K562 (cell line): ENCODE data around the gene KRT81. TPM values are rescaled to one million over a fixed set of nuclear protein-coding genes. Genes with fewer than 3 reads are reported as not detected.

Experiments used
- ATAC-seq: fragments of 200-7000 bp; cut with Tn5 transposase; 3 replicates; pipeline ENCODE4 v1.9.1; 2020; ENCODE audit warnings: moderate library complexity
- BruUV-seq: library from RNA; stranded (reverse); fragments of 400-500 nt; replicated peaks from 2 replicates; lab custom pipeline; 2021; lab: Mats Ljungman, UMichigan
- CTCF ChIA-PET: fragments of 300-600 bp; formaldehyde crosslinking; extraction: SDS; loops from one replicate; lab custom pipeline; 2021; ENCODE audit warnings: low intra/inter-chr PET ratio; lab: Yijun Ruan, JAX
- POLR2A ChIA-PET: fragments of 300-600, 350-650 bp; sonication (Branson Sonifier 250); formaldehyde crosslinking; extraction: SDS; loops from one replicate; lab custom pipeline; 2021; ENCODE audit warnings: antibody characterized with exemption, inconsistent platforms; lab: Yijun Ruan, JAX
- DNase-seq, 4 experiments: peaks; one replicate each; pipeline versions ENCODE4 v3.0.0 to v3.0.0-alpha.2; 2011 to 2018; ENCODE audit warnings: low spot score in 3 of 4, mixed read lengths in 3 of 4; ENCODE audit errors: extremely low read depth in 1 of 4
- FAIRE-seq: peaks from 2 replicates; lab custom pipeline; 2011; peaks lifted over from hg19 to GRCh38; lab: Jason Lieb, UNC
- H2AFZ ChIP-seq: 2 replicates; pipeline ENCODE4 v1.6.0; 2011; ENCODE audit warnings: low read depth, low read length, control low read depth, inconsistent platforms
- H3K27ac ChIP-seq: fragments of 200-600 bp; 3 replicates; pipeline ENCODE4 v1.8.0; 2011; ENCODE audit warnings: low read depth, mild to moderate bottlenecking, control low read depth, inconsistent platforms, low read length, moderate library complexity, mixed read lengths; ENCODE audit errors: extremely low read depth
- H3K27me3 ChIP-seq, 2 experiments: fragments of 300-600 bp in 1 of 2; 2 replicates in 1 of 2; 3 replicates in 1 of 2; pipeline versions ENCODE4 v1.6.0 to v1.8.0; 2011; ENCODE audit warnings: inconsistent platforms in 2 of 2, low read length in 2 of 2, mild to moderate bottlenecking in 1 of 2, mixed read lengths in 1 of 2, moderate library complexity in 1 of 2; ENCODE audit not compliant: control insufficient read depth in 2 of 2, insufficient read depth in 2 of 2
- H3K36me3 ChIP-seq: fragments of 300-600 bp; 3 replicates; pipeline ENCODE4 v1.8.0; 2011; ENCODE audit warnings: mild to moderate bottlenecking, low read length, inconsistent platforms; ENCODE audit not compliant: control insufficient read depth, insufficient read depth
- H3K4me1 ChIP-seq, 2 experiments: fragments of 200-600 bp in 1 of 2; replicated peaks in 1 of 2; 2 replicates in 1 of 2; 3 replicates in 1 of 2; pipeline versions ENCODE4 v1.5.1 to v1.8.0; 2011; ENCODE audit warnings: inconsistent platforms in 2 of 2, low read length in 2 of 2, mild to moderate bottlenecking in 1 of 2, mixed read lengths in 1 of 2, moderate library complexity in 1 of 2; ENCODE audit not compliant: control insufficient read depth in 2 of 2, insufficient read depth in 2 of 2
- H3K4me2 ChIP-seq: 2 replicates; pipeline ENCODE4 v1.6.1; 2011; ENCODE audit warnings: low read length, control low read depth, inconsistent platforms, mixed read lengths; ENCODE audit not compliant: insufficient read depth
- H3K4me3 ChIP-seq: fragments of 200-600 bp; sonication (generic), shearing (Covaris generic); 2 replicates; pipeline ENCODE4 v1.5.1; 2016; ENCODE audit warnings: control low read depth, inconsistent platforms
- H3K79me2 ChIP-seq: fragments of 200-600 bp; 3 replicates; pipeline ENCODE4 v1.8.0; 2011; ENCODE audit warnings: low read length, inconsistent platforms; ENCODE audit not compliant: control insufficient read depth, insufficient read depth
- H3K9ac ChIP-seq, 2 experiments: 2 replicates each; pipeline versions ENCODE4 v1.6.0 to v1.6.1; 2011; ENCODE audit warnings: low read depth in 2 of 2, low read length in 2 of 2, control low read depth in 1 of 2, inconsistent platforms in 1 of 2, mild to moderate bottlenecking in 1 of 2, mixed read lengths in 1 of 2; ENCODE audit not compliant: insufficient read depth in 1 of 2
- H3K9me1 ChIP-seq: one replicate; pipeline ENCODE4 v1.6.0; 2011; ENCODE audit warnings: inconsistent platforms, mild to moderate bottlenecking, low read length, moderate library complexity; ENCODE audit not compliant: control insufficient read depth, insufficient read depth
- H3K9me3 ChIP-seq: replicated peaks from 2 replicates; pipeline ENCODE4 v1.5.1; 2011; ENCODE audit warnings: low read depth, low read length, inconsistent platforms; ENCODE audit not compliant: control insufficient read depth, insufficient read depth
- H4K20me1 ChIP-seq: replicated peaks from 2 replicates; pipeline ENCODE4 v1.6.1; 2011; ENCODE audit warnings: low read length, inconsistent platforms, mixed read lengths; ENCODE audit not compliant: control insufficient read depth, insufficient read depth
- CHD2 ChIP-seq: IDR thresholded peaks from 2 replicates; pipeline ENCODE4 v1.6.1; 2011; ENCODE audit warnings: low read depth, low read length
- DACH1 ChIP-seq: fragments of 450-650 bp; IDR thresholded peaks from 2 replicates; pipeline ENCODE4 v1.6.1; 2018; ENCODE audit not compliant: partially characterized antibody
- HDAC1 ChIP-seq, 2 experiments: fragments of 450-650 bp; IDR thresholded peaks; 2 replicates each; pipeline ENCODE4 v1.6.1; 2016 to 2017; ENCODE audit warnings: inconsistent platforms in 1 of 2, mild to moderate bottlenecking in 1 of 2, moderate library complexity in 1 of 2
- HDAC3 ChIP-seq: fragments of 450-650 bp; IDR thresholded peaks from 2 replicates; pipeline ENCODE4 v1.6.1; 2018; ENCODE audit warnings: borderline replicate concordance, mild to moderate bottlenecking, moderate library complexity; ENCODE audit not compliant: partially characterized antibody
- HOXB6 ChIP-seq: fragments of 250-450 bp; sonication (Bioruptor Pico); IDR thresholded peaks from 2 replicates; pipeline ENCODE4 v1.5.1; 2022; ENCODE audit warnings: mild to moderate bottlenecking, borderline replicate concordance
- KLF1 ChIP-seq: fragments of 450-650 bp; IDR thresholded peaks from 2 replicates; pipeline ENCODE4 v1.6.1; 2016; ENCODE audit warnings: missing genetic modification characterization, missing compliant biosample characterization
- MAZ ChIP-seq, 2 experiments: fragments of 450-650 bp in 1 of 2; sonication (generic) in 1 of 2; formaldehyde crosslinking; IDR thresholded peaks in 1 of 2; conservative IDR thresholded peaks in 1 of 2; 2 replicates each; pipeline versions ENCODE4 v1.4.0 to v1.5.0; 2020; ENCODE audit warnings: mild to moderate bottlenecking in 1 of 2, missing genetic modification reagents in 1 of 2
- MYNN ChIP-seq, 2 experiments: sonication (generic); formaldehyde crosslinking in 1 of 2; IDR thresholded peaks; 2 replicates each; pipeline versions ENCODE4 v1.5.0 to v1.6.1; 2016 to 2020; ENCODE audit warnings: antibody characterized with exemption in 1 of 2, missing genetic modification reagents in 1 of 2
- PHB2 ChIP-seq: fragments of 450-650 bp; IDR thresholded peaks from 2 replicates; pipeline ENCODE4 v1.6.1; 2017; ENCODE audit warnings: low read depth
- SRSF9 ChIP-seq: fragments of 200-400 bp; formaldehyde crosslinking; IDR thresholded peaks from 2 replicates; pipeline ENCODE4 v1.6.1; 2017; ENCODE audit warnings: low read depth, low read length, borderline replicate concordance
- ZNF212 ChIP-seq: fragments of 450-650 bp; formaldehyde crosslinking; IDR thresholded peaks from 2 replicates; pipeline ENCODE4 v1.4.0; 2020; ENCODE audit warnings: mild to moderate bottlenecking
- ZNF668 ChIP-seq: fragments of 250-450 bp; sonication (Bioruptor Pico); IDR thresholded peaks from 2 replicates; pipeline ENCODE4 v1.8.0; 2022; ENCODE audit warnings: mild to moderate bottlenecking, inconsistent platforms
- ZNF766 ChIP-seq: fragments of 200-800 bp; sonication (Bioruptor generic); conservative IDR thresholded peaks from 2 replicates; pipeline ENCODE4 v1.6.1; 2016; ENCODE audit warnings: missing genetic modification characterization, missing compliant biosample characterization
- WGBS: fragments of 100-300 bp; shearing (Covaris generic); methylation state at CpG from one replicate; pipeline ENCODE4 v1.1.6; 2016; ENCODE audit warnings: low coverage, mixed read lengths; ENCODE audit not compliant: insufficient coverage; ENCODE audit errors: missing lambda C conversion rate; 5-methylcytosine and 5-hydroxymethylcytosine counted together
- in situ Hi-C: fragments of 300-500 bp; cut with MboI; formaldehyde crosslinking; loops from 4 replicates; pipeline ENCODE4 v1.15.0; 2018; ENCODE audit warnings: inconsistent platforms, mixed read lengths
- intact Hi-C: fragments of 100-400 bp; cut with micrococcal nuclease; formaldehyde crosslinking; loops from 2 replicates; pipeline ENCODE4 v1.14.2; 2022
- polyA plus RNA-seq, 8 experiments: library from polyadenylated mRNA; depleted of rRNA in 4 of 8; stranded (reverse) in 5 of 8; unstranded in 3 of 8; fragments of >200 nt; fragmentation: Nextera tagmentation in 2 of 8; fragmentation: Illumina TruSeq in 1 of 8; extraction: Ambion mirVana in 2 of 8; extraction: Trizol in 1 of 8; gene quantifications; 2 replicates each; pipeline versions ENCODE4 v1.2.1 to v1.2.3, GENCODE V29; 2011 to 2014; ENCODE audit warnings: inconsistent platforms in 1 of 8, missing spikeins in 1 of 8
- total RNA-seq, 7 experiments: library from RNA; depleted of rRNA in 6 of 7; stranded (reverse); fragments of >200 nt in 6 of 7; fragmentation: Illumina TruSeq in 2 of 7; extraction: Trizol in 2 of 7; gene quantifications; 2 replicates each; pipeline versions ENCODE4 v1.2.1 to v1.2.3, GENCODE V29; 2011 to 2021; ENCODE audit warnings: low replicate concordance in 1 of 7
- TF ChIP-seq, protein P1 (sequence below): IDR thresholded peaks from 2 replicates; pipeline ENCODE4 v1.6.1; 2012; ENCODE audit warnings: low read depth, low read length, improper control_type of control experiment, borderline replicate concordance
- TF ChIP-seq, protein P2 (sequence below): sonication (generic); formaldehyde crosslinking; IDR thresholded peaks from 2 replicates; pipeline ENCODE4 v1.8.0; 2023; ENCODE audit warnings: mild to moderate bottlenecking, missing genetic modification reagents
- TF ChIP-seq, protein P3 (sequence below): fragments of 450-650 bp; formaldehyde crosslinking; IDR thresholded peaks from 2 replicates; pipeline ENCODE4 v1.4.0; 2020; ENCODE audit warnings: mild to moderate bottlenecking, mixed read lengths

Gene KRT81
- total and polyA plus RNA-seq, 9 of the 15 experiments (the other 6 are each of a cell fraction or from before 2014, with no cell fraction given): 0.27 TPM; not detected in 8

DNA sequence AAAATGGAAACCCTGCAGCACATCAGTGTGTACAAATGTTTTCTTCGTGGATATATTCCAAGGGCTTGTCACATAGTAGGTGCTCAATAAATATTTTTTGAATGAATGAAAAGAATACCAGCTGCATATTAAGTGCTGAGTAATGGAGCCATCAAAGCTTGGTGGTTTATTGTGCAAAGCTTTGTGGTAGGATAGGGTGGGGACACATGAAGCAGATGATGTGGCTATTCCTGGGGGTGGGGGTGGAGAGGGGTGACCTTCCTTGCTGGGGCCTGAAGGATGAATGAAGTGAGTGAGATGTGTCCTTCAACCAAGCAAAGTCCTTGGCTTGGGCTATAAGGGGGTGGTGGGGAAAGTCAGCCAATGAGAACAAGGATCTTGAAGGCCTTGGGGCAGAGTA lies 4.3 kb upstream of the KRT81 start (continued):
- TF ChIP-seq, protein P1, sequence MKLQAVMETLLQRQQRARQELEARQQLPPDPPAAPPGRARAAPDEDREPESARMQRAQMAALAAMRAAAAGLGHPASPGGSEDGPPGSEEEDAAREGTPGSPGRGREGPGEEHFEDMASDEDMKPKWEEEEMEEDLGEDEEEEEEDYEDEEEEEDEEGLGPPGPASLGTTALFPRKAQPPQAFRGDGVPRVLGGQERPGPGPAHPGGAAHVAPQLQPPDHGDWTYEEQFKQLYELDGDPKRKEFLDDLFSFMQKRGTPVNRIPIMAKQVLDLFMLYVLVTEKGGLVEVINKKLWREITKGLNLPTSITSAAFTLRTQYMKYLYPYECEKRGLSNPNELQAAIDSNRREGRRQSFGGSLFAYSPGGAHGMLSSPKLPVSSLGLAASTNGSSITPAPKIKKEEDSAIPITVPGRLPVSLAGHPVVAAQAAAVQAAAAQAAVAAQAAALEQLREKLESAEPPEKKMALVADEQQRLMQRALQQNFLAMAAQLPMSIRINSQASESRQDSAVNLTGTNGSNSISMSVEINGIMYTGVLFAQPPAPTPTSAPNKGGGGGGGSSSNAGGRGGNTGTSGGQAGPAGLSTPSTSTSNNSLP: no peak
- no peak for TF ChIP-seq MAZ (CRISPR knock-in tag; conservative IDR thresholded peaks at IDR 0.05 in 1 of 2, IDR thresholded peaks at IDR 0.05 in 1 of 2)
- TF ChIP-seq HDAC3: no peak
- no peak for TF ChIP-seq DACH1
- TF ChIP-seq MYNN (IDR thresholded peaks at IDR 0.05): no peak
- no peak for TF ChIP-seq MYNN (CRISPR knock-in tag; IDR thresholded peaks at IDR 0.05)
- TF ChIP-seq ZNF212 (CRISPR knock-in tag): no peak
- TF ChIP-seq, all 486 proteins: peak for 0

DNA sequence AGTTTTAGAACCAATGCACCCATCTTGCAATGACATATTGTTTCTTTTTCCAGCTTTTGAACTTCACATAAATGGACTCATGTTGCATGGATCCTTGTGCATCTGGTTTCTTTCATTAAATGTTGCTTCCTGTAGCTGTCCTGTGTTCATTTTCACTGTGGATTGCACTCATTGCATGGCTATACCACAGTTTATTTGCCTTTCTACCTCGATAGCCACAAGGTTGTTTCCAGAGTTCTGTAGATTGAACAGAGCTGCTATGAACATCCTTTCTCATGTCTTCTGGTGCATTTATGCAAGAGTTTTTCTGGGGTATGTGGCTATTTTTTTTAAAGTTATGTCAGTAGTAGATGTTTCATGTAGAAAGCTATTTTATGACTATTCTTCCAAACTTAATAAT lies 3.5 kb upstream of the KRT81 start:
- no TSS peak for BruUV-seq
- H3K4me1 ChIP-seq: no peaks in the 10 kb centered on the region
- no peaks in the 10 kb centered on the region for H3K36me3 ChIP-seq
- in situ Hi-C loops (no loop called here), intact Hi-C loops (no loop called here)
- H3K4me3 ChIP-seq: no peak overlapping the region
- H3K27ac ChIP-seq: no peak overlapping the region
- H3K9ac ChIP-seq: no peak overlapping the region
- H4K20me1 ChIP-seq: no peaks in the 10 kb centered on the region; the same call in 1 of the 2 replicates
- peaks cover 0 to 14% of the 10 kb centered on the region in 2 experiments; a peak in 3 of 5 replicates for H3K27me3 ChIP-seq
- no peaks in the 10 kb centered on the region for H3K79me2 ChIP-seq
- FAIRE-seq: no peak
- H3K9me1 ChIP-seq: no peaks in the 10 kb centered on the region
- POLR2A ChIA-PET: no interaction called here
- H3K4me2 ChIP-seq: no peak overlapping the region
- no peak for DNase-seq
- 5% methylated on average over 1 of the region's 1 CpG for WGBS
- H3K9me3 ChIP-seq: no peaks in the 10 kb centered on the region
- no peak overlapping the region for H2AFZ ChIP-seq
- CTCF ChIA-PET: no interaction called here
- no peak for ATAC-seq
- no peak for TF ChIP-seq PHB2
- TF ChIP-seq SRSF9: no peak
- no peak for TF ChIP-seq ZNF668 (CRISPR knock-in tag)
- no peak for TF ChIP-seq KLF1
- TF ChIP-seq HDAC1 (IDR thresholded peaks at IDR 0.05): no peak
- no peak for TF ChIP-seq HOXB6 (CRISPR knock-in tag)
- TF ChIP-seq, protein P2, sequence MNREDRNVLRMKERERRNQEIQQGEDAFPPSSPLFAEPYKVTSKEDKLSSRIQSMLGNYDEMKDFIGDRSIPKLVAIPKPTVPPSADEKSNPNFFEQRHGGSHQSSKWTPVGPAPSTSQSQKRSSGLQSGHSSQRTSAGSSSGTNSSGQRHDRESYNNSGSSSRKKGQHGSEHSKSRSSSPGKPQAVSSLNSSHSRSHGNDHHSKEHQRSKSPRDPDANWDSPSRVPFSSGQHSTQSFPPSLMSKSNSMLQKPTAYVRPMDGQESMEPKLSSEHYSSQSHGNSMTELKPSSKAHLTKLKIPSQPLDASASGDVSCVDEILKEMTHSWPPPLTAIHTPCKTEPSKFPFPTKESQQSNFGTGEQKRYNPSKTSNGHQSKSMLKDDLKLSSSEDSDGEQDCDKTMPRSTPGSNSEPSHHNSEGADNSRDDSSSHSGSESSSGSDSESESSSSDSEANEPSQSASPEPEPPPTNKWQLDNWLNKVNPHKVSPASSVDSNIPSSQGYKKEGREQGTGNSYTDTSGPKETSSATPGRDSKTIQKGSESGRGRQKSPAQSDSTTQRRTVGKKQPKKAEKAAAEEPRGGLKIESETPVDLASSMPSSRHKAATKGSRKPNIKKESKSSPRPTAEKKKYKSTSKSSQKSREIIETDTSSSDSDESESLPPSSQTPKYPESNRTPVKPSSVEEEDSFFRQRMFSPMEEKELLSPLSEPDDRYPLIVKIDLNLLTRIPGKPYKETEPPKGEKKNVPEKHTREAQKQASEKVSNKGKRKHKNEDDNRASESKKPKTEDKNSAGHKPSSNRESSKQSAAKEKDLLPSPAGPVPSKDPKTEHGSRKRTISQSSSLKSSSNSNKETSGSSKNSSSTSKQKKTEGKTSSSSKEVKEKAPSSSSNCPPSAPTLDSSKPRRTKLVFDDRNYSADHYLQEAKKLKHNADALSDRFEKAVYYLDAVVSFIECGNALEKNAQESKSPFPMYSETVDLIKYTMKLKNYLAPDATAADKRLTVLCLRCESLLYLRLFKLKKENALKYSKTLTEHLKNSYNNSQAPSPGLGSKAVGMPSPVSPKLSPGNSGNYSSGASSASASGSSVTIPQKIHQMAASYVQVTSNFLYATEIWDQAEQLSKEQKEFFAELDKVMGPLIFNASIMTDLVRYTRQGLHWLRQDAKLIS: no peak
- TF ChIP-seq ZNF766 (CRISPR knock-in tag): no peak
- no peak for TF ChIP-seq CHD2
- TF ChIP-seq, protein P3, sequence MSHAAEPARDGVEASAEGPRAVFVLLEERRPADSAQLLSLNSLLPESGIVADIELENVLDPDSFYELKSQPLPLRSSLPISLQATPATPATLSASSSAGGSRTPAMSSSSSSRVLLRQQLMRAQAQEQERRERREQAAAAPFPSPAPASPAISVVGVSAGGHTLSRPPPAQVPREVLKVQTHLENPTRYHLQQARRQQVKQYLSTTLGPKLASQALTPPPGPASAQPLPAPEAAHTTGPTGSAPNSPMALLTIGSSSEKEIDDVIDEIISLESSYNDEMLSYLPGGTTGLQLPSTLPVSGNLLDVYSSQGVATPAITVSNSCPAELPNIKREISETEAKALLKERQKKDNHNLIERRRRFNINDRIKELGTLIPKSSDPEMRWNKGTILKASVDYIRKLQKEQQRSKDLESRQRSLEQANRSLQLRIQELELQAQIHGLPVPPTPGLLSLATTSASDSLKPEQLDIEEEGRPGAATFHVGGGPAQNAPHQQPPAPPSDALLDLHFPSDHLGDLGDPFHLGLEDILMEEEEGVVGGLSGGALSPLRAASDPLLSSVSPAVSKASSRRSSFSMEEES (CRISPR knock-in tag): no peak
